ENCODE results near the gene ZBTB39. TPM values are rescaled to one million over a fixed set of nuclear protein-coding genes. Genes with fewer than 3 reads are reported as not detected.
"Not testable (repeated sequence)": the region's sequence is repeated elsewhere in the genome, so short reads cannot be mapped to it uniquely, and the experiment has no call there.

The ZBTB39 gene
- total RNA-seq, 1 donor from 2014 or later, result 21.1 TPM

DNA sequence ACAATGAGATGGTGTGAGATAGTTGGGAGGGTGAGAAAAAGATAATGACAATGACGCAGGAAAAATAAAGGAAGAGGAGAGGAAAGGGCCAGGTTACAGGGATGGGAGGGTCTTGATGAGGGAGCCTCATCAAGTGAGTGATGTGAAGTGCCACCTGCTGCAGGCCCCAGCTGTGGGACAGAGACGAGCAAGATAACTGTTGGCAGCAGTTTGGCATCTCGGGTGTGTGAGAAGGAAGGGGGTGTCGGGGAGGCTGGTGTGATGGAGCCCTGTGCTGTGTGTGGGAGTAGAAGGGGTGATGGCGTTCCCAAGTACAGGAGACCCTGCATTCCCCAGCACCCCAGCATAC, 21.4 kb upstream of the ZBTB39 start:
- Histone ChIP-seq H3K9me3 (ENCODE audit: low read depth) (no peaks in the 10 kb centered on the region), H3K79me2 (ENCODE audit: low read depth) (no peaks in the 10 kb centered on the region), H4K20me1 (ENCODE audit: low read depth) (no peaks in the 10 kb centered on the region), H3K4me3 (no peak overlapping the region), H3K36me3 (no peaks in the 10 kb centered on the region), H3K27ac (no peak overlapping the region), H2AFZ (replicated peaks) (peak overlapping the region; percentile 60), H3K27me3 (no peaks in the 10 kb centered on the region), H3F3A (ENCODE audit: low read depth) (peaks cover 7% of the 10 kb centered on the region), H3K9ac (no peak overlapping the region), H3K4me2 (no peak overlapping the region), H3K4me1 (peaks cover 13% of the 10 kb centered on the region)
- no peak for DNase-seq (ENCODE audit: low spot score)
- H3K4me1 Mint-ChIP-seq, result peaks cover 9% of the 10 kb centered on the region
- H3K27me3 Mint-ChIP-seq (ENCODE audit: insufficient read depth, low read depth), result peaks cover 9% of the 10 kb centered on the region
- TF ChIP-seq EZH2 (IDR thresholded peaks at IDR 0.05) (no peak), CTCF (IDR thresholded peaks at IDR 0.05) (no peak), EZH2phosphoT487 (IDR thresholded peaks at IDR 0.05) (no peak)
- no peak overlapping the region for H3K4me3 Mint-ChIP-seq
- no peaks in the 10 kb centered on the region for H3K9me3 Mint-ChIP-seq
- no peaks in the 10 kb centered on the region for H3K36me3 Mint-ChIP-seq
- no peak overlapping the region for H3K27ac Mint-ChIP-seq

GRCh38 chr12:57027011-57027804, 20.9 kb upstream of the ZBTB39 start:
- no peak for TF ChIP-seq EZH2 (IDR thresholded peaks at IDR 0.05)
- no peak for TF ChIP-seq EZH2phosphoT487 (IDR thresholded peaks at IDR 0.05)
- TF ChIP-seq CTCF (IDR thresholded peaks at IDR 0.05), result no peak
- peaks cover 13% of the 10 kb centered on the region for H3K4me1 ChIP-seq
- no peak overlapping the region for H3K4me3 ChIP-seq
- no peaks in the 10 kb centered on the region for H3K36me3 ChIP-seq
- Mint-ChIP-seq H3K4me3 (no peak overlapping the region), H3K27ac (no peak overlapping the region), H3K36me3 (no peaks in the 10 kb centered on the region), H3K4me1 (peaks cover 9% of the 10 kb centered on the region), H3K27me3 (ENCODE audit: insufficient read depth, low read depth) (peaks cover 12% of the 10 kb centered on the region), H3K9me3 (no peaks in the 10 kb centered on the region)
- peak overlapping the region; percentile 60 for H2AFZ ChIP-seq (replicated peaks)
- H3K9ac ChIP-seq, result no peak overlapping the region
- no peak overlapping the region for H3K27ac ChIP-seq
- H3K27me3 ChIP-seq, result no peaks in the 10 kb centered on the region
- H4K20me1 ChIP-seq (ENCODE audit: low read depth), result no peaks in the 10 kb centered on the region
- DNase-seq (ENCODE audit: low spot score), result no peak
- H3K4me2 ChIP-seq, result no peak overlapping the region
- H3F3A ChIP-seq (ENCODE audit: low read depth), result peaks cover 7% of the 10 kb centered on the region
- H3K9me3 ChIP-seq (ENCODE audit: low read depth), result no peaks in the 10 kb centered on the region
- no peaks in the 10 kb centered on the region for H3K79me2 ChIP-seq (ENCODE audit: low read depth)

DNA sequence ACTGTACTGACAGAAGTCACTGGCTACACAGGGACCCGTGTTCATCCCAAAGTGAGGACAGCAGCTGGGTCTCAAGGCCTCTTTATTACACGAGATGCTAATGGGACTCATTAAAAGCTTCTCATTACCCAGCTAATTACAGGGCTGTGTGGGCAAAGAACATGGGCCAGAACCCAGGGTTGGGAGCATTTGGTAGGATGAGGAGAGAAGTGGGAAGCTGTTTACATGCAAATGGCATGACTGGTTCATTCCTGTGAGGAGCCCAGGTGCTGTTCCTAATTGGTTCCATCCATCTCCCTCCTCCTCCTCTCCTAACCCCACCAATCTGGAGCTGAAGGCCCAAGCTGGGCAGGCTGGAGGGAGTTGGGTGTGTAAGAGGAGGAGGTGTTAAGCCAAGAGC, 18.9 kb upstream of the ZBTB39 start:
- H3F3A ChIP-seq (ENCODE audit: low read depth), result no peaks in the 10 kb centered on the region
- peaks cover 6% of the 10 kb centered on the region for H3K4me1 ChIP-seq
- no peak overlapping the region for H3K27ac ChIP-seq
- Mint-ChIP-seq H3K36me3 (no peaks in the 10 kb centered on the region), H3K4me3 (no peak overlapping the region), H3K27ac (no peak overlapping the region), H3K9me3 (no peaks in the 10 kb centered on the region), H3K4me1 (peaks cover 7% of the 10 kb centered on the region), H3K27me3 (ENCODE audit: insufficient read depth, low read depth) (peaks cover 11% of the 10 kb centered on the region)
- no peak overlapping the region for H2AFZ ChIP-seq (replicated peaks)
- H4K20me1 ChIP-seq (ENCODE audit: low read depth), result no peaks in the 10 kb centered on the region
- H3K9ac ChIP-seq, result no peak overlapping the region
- H3K36me3 ChIP-seq, result no peaks in the 10 kb centered on the region
- TF ChIP-seq EZH2phosphoT487 (IDR thresholded peaks at IDR 0.05) (no peak), EZH2 (IDR thresholded peaks at IDR 0.05) (no peak), CTCF (IDR thresholded peaks at IDR 0.05) (no peak)
- H3K27me3 ChIP-seq, result no peaks in the 10 kb centered on the region
- H3K9me3 ChIP-seq (ENCODE audit: low read depth), result no peaks in the 10 kb centered on the region
- no peaks in the 10 kb centered on the region for H3K79me2 ChIP-seq (ENCODE audit: low read depth)
- DNase-seq (ENCODE audit: low spot score), result no peak
- H3K4me3 ChIP-seq, result no peak overlapping the region
- no peak overlapping the region for H3K4me2 ChIP-seq

DNA sequence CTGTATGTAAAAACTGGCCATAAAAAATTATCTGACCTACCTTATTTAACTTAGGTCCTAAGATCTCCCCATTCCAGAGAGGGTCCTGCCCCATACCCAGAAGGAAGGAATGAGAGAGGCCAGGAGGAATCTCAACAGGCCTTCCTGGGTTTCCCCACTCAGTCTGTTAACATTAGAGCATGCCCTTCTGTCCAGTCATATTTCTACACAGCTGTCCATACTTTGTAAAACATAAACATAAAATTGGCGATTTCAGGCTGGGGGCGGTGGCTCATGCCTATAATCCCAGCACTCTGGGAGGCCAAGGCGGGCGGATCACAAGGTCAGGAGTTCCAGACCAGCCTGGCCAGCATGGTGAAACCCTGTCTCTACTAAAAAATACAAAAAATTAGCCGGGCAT, 16.0 kb upstream of the ZBTB39 start:
- not testable (repeated sequence) for H2AFZ ChIP-seq (replicated peaks); H3K27ac Mint-ChIP-seq; H3K4me2 ChIP-seq; H3K27me3 ChIP-seq; H3K4me3 Mint-ChIP-seq; H3K27ac ChIP-seq; H3K36me3 Mint-ChIP-seq; H3K4me3 ChIP-seq; H3K9me3 ChIP-seq (ENCODE audit: low read depth); DNase-seq (ENCODE audit: low spot score); H3K79me2 ChIP-seq (ENCODE audit: low read depth); H4K20me1 ChIP-seq (ENCODE audit: low read depth); H3K9ac ChIP-seq; H3K36me3 ChIP-seq; H3K9me3 Mint-ChIP-seq; H3K4me1 Mint-ChIP-seq; H3F3A ChIP-seq (ENCODE audit: low read depth)
- peaks cover 14% of the 10 kb centered on the region for H3K27me3 Mint-ChIP-seq (ENCODE audit: insufficient read depth, low read depth)
- peaks cover 15% of the 10 kb centered on the region for H3K4me1 ChIP-seq
